ENCODE measurements around the gene C4A.
"Not testable (repeated sequence)": the region's sequence is repeated elsewhere in the genome, so short reads cannot be mapped to it uniquely, and the experiment has no call there.

The C4A gene

DNA sequence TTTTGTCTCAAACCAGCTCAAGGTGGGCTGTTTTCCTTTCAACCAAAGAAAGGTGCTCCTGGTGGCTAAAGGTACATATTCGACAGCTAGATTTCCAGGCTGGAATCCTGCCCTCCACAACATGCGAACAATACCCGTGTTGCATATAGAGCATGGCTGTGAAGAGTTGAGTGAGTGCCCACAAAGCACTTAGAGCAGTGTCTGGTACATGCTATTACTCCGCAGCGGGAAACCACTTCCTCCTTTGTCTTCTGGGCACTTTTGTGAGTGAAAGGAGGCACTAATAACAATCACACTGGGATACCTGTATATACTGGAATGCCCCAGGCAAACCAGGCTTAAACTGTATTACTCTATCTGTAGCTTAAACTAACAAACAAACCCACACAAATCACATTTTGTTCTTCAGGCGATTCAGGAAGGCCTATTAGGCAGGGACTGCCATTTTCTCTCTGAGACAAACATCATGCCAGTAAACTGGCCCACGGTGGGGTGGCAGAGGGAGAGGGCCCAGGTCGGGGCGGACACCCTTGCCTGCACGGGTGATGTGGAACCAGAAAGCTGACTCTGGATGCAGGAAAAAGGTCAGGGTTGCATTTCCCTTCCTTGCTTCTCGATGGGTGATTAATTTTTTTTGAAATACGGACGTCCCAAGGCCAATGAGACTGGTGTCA, 23.1 kb downstream of the C4A start:
- not testable (repeated sequence) for H3K4me1 ChIP-seq (ENCODE audit: low read depth, poor library complexity, severe bottlenecking); H2AFZ ChIP-seq (ENCODE audit: low read depth); H3K79me2 ChIP-seq (ENCODE audit: insufficient read depth, low read depth); H3K4me3 ChIP-seq (IDR thresholded peaks at IDR 0.05; ENCODE audit: insufficient read depth, low read depth, low read length); H3K9ac ChIP-seq; H3K4me2 ChIP-seq; H3K27ac ChIP-seq; H4K20me1 ChIP-seq (ENCODE audit: insufficient read depth); H3K27me3 ChIP-seq (ENCODE audit: insufficient read depth, low read depth); H3K36me3 ChIP-seq (ENCODE audit: insufficient read depth)

- not testable (repeated sequence) for H3K4me3 ChIP-seq (IDR thresholded peaks at IDR 0.05; ENCODE audit: insufficient read depth, low read depth, low read length); H3K79me2 ChIP-seq (ENCODE audit: insufficient read depth, low read depth); H3K27ac ChIP-seq; H3K4me2 ChIP-seq; H3K36me3 ChIP-seq (ENCODE audit: insufficient read depth); H3K4me1 ChIP-seq (ENCODE audit: low read depth, poor library complexity, severe bottlenecking); H3K9ac ChIP-seq; H3K27me3 ChIP-seq (ENCODE audit: insufficient read depth, low read depth); H2AFZ ChIP-seq (ENCODE audit: low read depth); H4K20me1 ChIP-seq (ENCODE audit: insufficient read depth)
Measured at GRCh38 chr6:32005538-32005880, 23.7 kb downstream of the C4A start.

DNA sequence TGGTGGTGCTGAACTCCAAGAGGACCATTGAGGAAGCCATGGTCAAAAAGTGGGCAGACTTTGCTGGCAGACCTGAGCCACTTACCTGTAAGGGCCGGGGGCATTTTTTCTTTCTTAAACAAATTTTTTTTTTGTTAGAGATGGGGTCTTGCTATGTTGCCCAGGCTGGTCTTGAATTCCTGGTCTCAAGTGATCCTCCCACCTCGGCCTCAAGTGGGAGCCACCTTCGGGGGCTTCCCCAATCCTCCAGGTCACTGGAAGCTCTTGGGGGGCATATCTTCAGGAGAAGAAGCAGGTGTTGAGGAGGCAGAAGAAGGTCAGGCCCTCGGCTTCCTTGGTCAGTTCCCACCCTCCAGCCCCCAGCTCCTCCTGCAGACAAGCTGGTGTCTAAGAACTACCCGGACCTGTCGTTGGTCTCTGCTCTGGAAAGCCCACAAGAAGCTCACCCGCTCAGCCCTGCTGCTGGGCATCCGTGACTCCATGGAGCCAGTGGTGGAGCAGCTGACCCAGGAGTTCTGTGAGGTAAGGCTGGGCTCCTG, 24.2 kb downstream of the C4A start:
- not testable (repeated sequence) for H2AFZ ChIP-seq (ENCODE audit: low read depth); H3K4me1 ChIP-seq (ENCODE audit: low read depth, poor library complexity, severe bottlenecking); H4K20me1 ChIP-seq (ENCODE audit: insufficient read depth); H3K27me3 ChIP-seq (ENCODE audit: insufficient read depth, low read depth); H3K79me2 ChIP-seq (ENCODE audit: insufficient read depth, low read depth); H3K36me3 ChIP-seq (ENCODE audit: insufficient read depth); H3K4me2 ChIP-seq; H3K4me3 ChIP-seq (IDR thresholded peaks at IDR 0.05; ENCODE audit: insufficient read depth, low read depth, low read length); H3K9ac ChIP-seq; H3K27ac ChIP-seq

DNA sequence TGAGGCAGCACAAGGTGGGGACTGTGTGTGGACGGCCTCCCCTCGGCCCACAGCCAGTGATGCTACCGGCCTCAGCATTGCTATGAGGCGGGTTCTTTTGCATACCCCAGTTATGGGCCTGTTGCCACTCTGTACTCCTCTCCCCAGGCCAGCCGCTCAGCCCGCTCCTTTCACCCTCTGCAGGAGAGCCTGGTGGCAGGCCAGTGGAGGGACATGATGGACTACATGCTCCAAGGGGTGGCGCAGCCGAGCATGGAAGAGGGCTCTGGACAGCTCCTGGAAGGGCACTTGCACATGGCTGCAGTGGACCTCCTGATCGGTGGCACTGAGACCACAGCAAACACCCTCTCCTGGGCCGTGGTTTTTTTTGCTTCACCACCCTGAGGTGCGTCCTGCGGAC, 25.2 kb downstream of the C4A start:
- not testable (repeated sequence) for H3K4me1 ChIP-seq (ENCODE audit: low read depth, poor library complexity, severe bottlenecking); H2AFZ ChIP-seq (ENCODE audit: low read depth); H3K4me2 ChIP-seq; H3K36me3 ChIP-seq (ENCODE audit: insufficient read depth); H4K20me1 ChIP-seq (ENCODE audit: insufficient read depth); H3K4me3 ChIP-seq (IDR thresholded peaks at IDR 0.05; ENCODE audit: insufficient read depth, low read depth, low read length); H3K27me3 ChIP-seq (ENCODE audit: insufficient read depth, low read depth); H3K9ac ChIP-seq; H3K27ac ChIP-seq; H3K79me2 ChIP-seq (ENCODE audit: insufficient read depth, low read depth)

GRCh38 chr6:32008037-32008436, 26.2 kb downstream of the C4A start:
- H3K4me3 ChIP-seq (IDR thresholded peaks at IDR 0.05; ENCODE audit: insufficient read depth, low read depth, low read length); H3K79me2 ChIP-seq (ENCODE audit: insufficient read depth, low read depth); H4K20me1 ChIP-seq (ENCODE audit: insufficient read depth); H2AFZ ChIP-seq (ENCODE audit: low read depth); H3K27ac ChIP-seq; H3K4me1 ChIP-seq (ENCODE audit: low read depth, poor library complexity, severe bottlenecking); H3K36me3 ChIP-seq (ENCODE audit: insufficient read depth); H3K9ac ChIP-seq; H3K27me3 ChIP-seq (ENCODE audit: insufficient read depth, low read depth); H3K4me2 ChIP-seq: not testable (repeated sequence)

- H3K27ac ChIP-seq; H3K9ac ChIP-seq; H3K79me2 ChIP-seq (ENCODE audit: insufficient read depth, low read depth); H3K27me3 ChIP-seq (ENCODE audit: insufficient read depth, low read depth); H2AFZ ChIP-seq (ENCODE audit: low read depth); H3K4me2 ChIP-seq; H4K20me1 ChIP-seq (ENCODE audit: insufficient read depth); H3K4me3 ChIP-seq (IDR thresholded peaks at IDR 0.05; ENCODE audit: insufficient read depth, low read depth, low read length); H3K36me3 ChIP-seq (ENCODE audit: insufficient read depth); H3K4me1 ChIP-seq (ENCODE audit: low read depth, poor library complexity, severe bottlenecking): not testable (repeated sequence)
Measured at GRCh38 chr6:32008616-32009015, 26.8 kb downstream of the C4A start.

DNA sequence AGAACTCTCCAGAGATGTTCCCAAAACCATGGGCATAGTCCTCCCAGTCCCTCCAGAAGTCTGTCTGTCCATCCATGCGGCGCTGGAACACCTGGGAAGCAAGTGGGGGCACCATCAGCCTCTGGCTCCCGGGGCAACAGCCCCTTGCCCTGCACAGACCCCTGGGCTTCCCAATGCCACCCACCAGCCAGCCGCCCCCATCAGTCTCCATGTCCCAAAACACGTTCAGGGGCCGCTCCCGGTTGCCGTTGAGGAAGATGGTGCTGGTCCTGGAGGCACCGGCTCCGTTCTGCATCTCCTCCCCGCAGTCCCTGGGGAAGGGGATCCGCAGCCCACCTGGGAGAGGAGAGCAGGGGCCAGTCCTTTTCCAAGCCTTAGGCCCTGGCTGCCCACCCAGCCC, 27.7 kb downstream of the C4A start:
- H3K4me2 ChIP-seq; H2AFZ ChIP-seq (ENCODE audit: low read depth); H3K9ac ChIP-seq: not testable (repeated sequence)

DNA sequence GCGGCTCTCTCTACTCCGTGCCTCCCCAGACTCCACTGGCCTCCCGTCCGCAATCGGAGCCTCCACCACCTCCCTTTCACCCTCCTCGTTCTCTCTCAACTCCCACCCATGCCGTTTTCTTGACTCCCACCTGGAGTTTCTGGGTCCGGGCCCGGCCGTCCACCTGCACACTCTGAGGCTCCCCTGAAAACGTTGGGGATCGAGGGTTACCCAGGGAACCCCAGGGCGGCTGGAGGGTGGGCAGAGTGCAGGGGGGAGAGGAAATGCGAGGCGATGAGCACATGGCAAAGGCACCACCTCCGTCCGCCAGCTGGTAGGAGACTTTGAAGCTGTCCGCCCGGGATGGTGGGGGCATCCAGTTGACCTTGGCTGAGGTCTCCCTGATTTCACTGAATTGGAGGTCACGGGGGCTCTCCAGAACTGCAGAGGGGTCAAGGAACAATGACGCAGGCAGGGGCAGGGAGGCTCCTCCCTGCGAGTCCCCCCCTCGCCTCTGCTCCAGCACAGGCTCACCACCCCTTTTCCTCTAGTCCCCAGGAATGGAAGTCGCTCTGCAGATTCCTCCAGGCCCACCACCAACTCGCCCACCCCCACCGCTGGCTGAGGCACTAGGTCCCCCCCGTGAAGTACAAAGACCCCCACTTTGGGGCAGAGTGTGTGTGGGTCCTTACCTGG, 29.1 kb downstream of the C4A start:
- H3K4me3 ChIP-seq (IDR thresholded peaks at IDR 0.05; ENCODE audit: insufficient read depth, low read depth, low read length); H3K79me2 ChIP-seq (ENCODE audit: insufficient read depth, low read depth); H3K4me2 ChIP-seq; H3K27me3 ChIP-seq (ENCODE audit: insufficient read depth, low read depth); H3K4me1 ChIP-seq (ENCODE audit: low read depth, poor library complexity, severe bottlenecking); H2AFZ ChIP-seq (ENCODE audit: low read depth); H4K20me1 ChIP-seq (ENCODE audit: insufficient read depth); H3K36me3 ChIP-seq (ENCODE audit: insufficient read depth); H3K9ac ChIP-seq; H3K27ac ChIP-seq: not testable (repeated sequence)

More for the DNA sequence above, 27.7 kb downstream of the C4A start:
- not testable (repeated sequence) for H3K4me1 ChIP-seq (ENCODE audit: low read depth, poor library complexity, severe bottlenecking); H4K20me1 ChIP-seq (ENCODE audit: insufficient read depth); H3K4me3 ChIP-seq (IDR thresholded peaks at IDR 0.05; ENCODE audit: insufficient read depth, low read depth, low read length); H3K27me3 ChIP-seq (ENCODE audit: insufficient read depth, low read depth); H3K27ac ChIP-seq; H3K79me2 ChIP-seq (ENCODE audit: insufficient read depth, low read depth); H3K36me3 ChIP-seq (ENCODE audit: insufficient read depth)

GRCh38 chr6:32012941-32013617, 31.2 kb downstream of the C4A start:
- H3K79me2 ChIP-seq (ENCODE audit: insufficient read depth, low read depth); H3K36me3 ChIP-seq (ENCODE audit: insufficient read depth); H3K4me3 ChIP-seq (IDR thresholded peaks at IDR 0.05; ENCODE audit: insufficient read depth, low read depth, low read length); H3K27me3 ChIP-seq (ENCODE audit: insufficient read depth, low read depth); H3K4me1 ChIP-seq (ENCODE audit: low read depth, poor library complexity, severe bottlenecking); H3K4me2 ChIP-seq; H2AFZ ChIP-seq (ENCODE audit: low read depth); H3K9ac ChIP-seq; H4K20me1 ChIP-seq (ENCODE audit: insufficient read depth); H3K27ac ChIP-seq: not testable (repeated sequence)

GRCh38 chr6:32013738-32014137, 31.9 kb downstream of the C4A start:
- not testable (repeated sequence) for H3K4me2 ChIP-seq; H3K27ac ChIP-seq; H3K4me1 ChIP-seq (ENCODE audit: low read depth, poor library complexity, severe bottlenecking); H3K4me3 ChIP-seq (IDR thresholded peaks at IDR 0.05; ENCODE audit: insufficient read depth, low read depth, low read length); H2AFZ ChIP-seq (ENCODE audit: low read depth); H3K79me2 ChIP-seq (ENCODE audit: insufficient read depth, low read depth); H3K9ac ChIP-seq; H4K20me1 ChIP-seq (ENCODE audit: insufficient read depth); H3K36me3 ChIP-seq (ENCODE audit: insufficient read depth); H3K27me3 ChIP-seq (ENCODE audit: insufficient read depth, low read depth)

Measured in KMS-11 (cell line).